HEK293T (cell line): ENCODE data around the gene PALMD.

ENCODE experiments used
- ELF4 ChIP-seq: fragments of 450-650 bp; IDR thresholded peaks from 2 replicates; pipeline ENCODE4 v1.6.1; 2017; ENCODE audit warnings: antibody characterized with exemption
- FOXM1 ChIP-seq: fragments of 450-650 bp; IDR thresholded peaks from 2 replicates; pipeline ENCODE4 v1.6.1; 2017; ENCODE audit warnings: mild to moderate bottlenecking, borderline replicate concordance
- SUZ12 ChIP-seq: fragments of 450-650 bp; IDR thresholded peaks from 2 replicates; pipeline ENCODE4 v1.6.1; 2016; ENCODE audit warnings: mild to moderate bottlenecking
- TARDBP ChIP-seq: fragments of 450-650 bp; IDR thresholded peaks from 2 replicates; pipeline ENCODE4 v1.6.1; 2016

- TF ChIP-seq SUZ12 (no peak), ELF4 (no peak), FOXM1 (no peak), TARDBP (no peak)
Measured at GRCh38 chr1:99670583-99670982, 24.7 kb downstream of the PALMD start.
